GM21825 (cell line): Measurements from ENCODE around the gene PFKL.

Experiments used
- ATAC-seq: cut with Tn5 transposase; IDR thresholded peaks from one replicate; pipeline ENCODE4 v1.9.1; 2021; ENCODE audit warnings: mild to moderate bottlenecking, moderate library complexity; ENCODE audit not compliant: unreplicated experiment

The PFKL gene

GRCh38 chr21:44299458-44300261 lies at the start of gene PFKL:
Gene PFKL, plus strand, starts transcription at chr21:44300053. Its CDS starts 53 bp downstream, at chr21:44300106.
- peak; percentile 51 for ATAC-seq

GRCh38 chr21:44253832-44254710 lies 45.8 kb upstream of the PFKL start:
- ATAC-seq: no peak

- no peak for ATAC-seq
These were observed 44.3 kb upstream of the PFKL start for GRCh38 chr21:44255511-44255981.

- no peak for ATAC-seq
These were observed 41.7 kb upstream of the PFKL start for GRCh38 chr21:44258056-44258725.

GRCh38 chr21:44259082-44259705 lies 40.7 kb upstream of the PFKL start:
- no peak for ATAC-seq

- no peak for ATAC-seq
These were observed 39.8 kb upstream of the PFKL start for GRCh38 chr21:44260066-44260465.

GRCh38 chr21:44260791-44261631 lies 38.8 kb upstream of the PFKL start:
- no peak for ATAC-seq

- no peak for ATAC-seq
These were observed 38.1 kb upstream of the PFKL start, which contains the start of gene DNMT3L for GRCh38 chr21:44261675-44262295. Gene DNMT3L, minus strand, starts transcription at chr21:44261897. Its CDS starts 638 bp downstream, at chr21:44261259.

GRCh38 chr21:44262338-44263056 lies 37.4 kb upstream of the PFKL start:
- no peak for ATAC-seq

GRCh38 chr21:44263221-44263760 lies 36.6 kb upstream of the PFKL start:
- ATAC-seq: no peak

GRCh38 chr21:44263768-44264167 lies 36.1 kb upstream of the PFKL start:
- no peak for ATAC-seq

GRCh38 chr21:44265734-44266270 lies 34.1 kb upstream of the PFKL start:
- no peak for ATAC-seq

- ATAC-seq: no peak
These were observed 32.2 kb upstream of the PFKL start for GRCh38 chr21:44267655-44268142.

GRCh38 chr21:44269090-44269489 lies 30.8 kb upstream of the PFKL start:
- no peak for ATAC-seq

- ATAC-seq: no peak
These were observed 28.1 kb upstream of the PFKL start for GRCh38 chr21:44271558-44272283.

- ATAC-seq: no peak
These were observed 27.5 kb upstream of the PFKL start for GRCh38 chr21:44272284-44272858.

GRCh38 chr21:44273046-44273445 lies 26.8 kb upstream of the PFKL start:
- ATAC-seq: no peak
